ENCODE results near the gene DESI1. TPM values are rescaled to one million over a fixed set of nuclear protein-coding genes. Genes with fewer than 3 reads are reported as not detected.

DESI1 gene
- polyA plus RNA-seq, 1 of the 3 experiments (the other 2 are of a cell fraction): 8.2 TPM

DNA sequence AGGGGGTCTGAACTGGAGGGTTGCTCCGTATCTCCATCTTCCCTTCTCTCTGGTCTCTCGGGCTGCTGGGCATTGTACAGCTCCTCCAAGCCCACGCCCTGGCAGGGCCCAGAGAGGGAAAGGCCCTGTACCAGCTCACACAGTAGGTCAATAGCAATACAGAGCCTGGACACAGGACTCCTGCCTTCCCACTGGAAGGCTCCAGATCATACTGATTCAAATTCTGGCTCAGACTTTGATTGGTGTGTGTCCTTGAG, 53.4 kb downstream of the DESI1 start:
- Histone ChIP-seq H3K36me3 (replicated peaks in 1 of 2; ENCODE audit: control insufficient read depth in 1 of 2, insufficient read depth in 2 of 2, low read length in 1 of 2) (no peaks in the 10 kb centered on the region), H3K9me3 (no peaks in the 10 kb centered on the region), H3K27ac (ENCODE audit: low read depth in 2 of 2, low read length in 1 of 2) (no peak overlapping the region), H3K27me3 (ENCODE audit: insufficient read depth) (no peaks in the 10 kb centered on the region), H3K79me2 (ENCODE audit: insufficient read depth) (no peaks in the 10 kb centered on the region), H3K4me3 (ENCODE audit: low read depth in 2 of 2, low read length in 1 of 2) (no peak overlapping the region), H3K4me1 (ENCODE audit: control insufficient read depth in 1 of 2, insufficient read depth in 2 of 2, low read depth in 1 of 2, low read length in 1 of 2) (peaks cover 0 to 13% of the 10 kb centered on the region in 2 experiments; a peak in 1 of 4 replicates), H3K9ac (no peak overlapping the region), H3F3A (replicated peaks; ENCODE audit: insufficient read depth) (peaks cover 17% of the 10 kb centered on the region), H2AFZ (ENCODE audit: low read depth) (no peak overlapping the region), H3K9me2 (no peaks in the 10 kb centered on the region), H4K20me1 (ENCODE audit: insufficient read depth) (no peaks in the 10 kb centered on the region), H3K4me2 (no peak overlapping the region)
- CTCF ChIA-PET: no interaction called here
- TF ChIP-seq POLR2AphosphoS5 (IDR thresholded peaks at IDR 0.05; ENCODE audit: low read depth, low read length): no peak
- no peak for DNase-seq
- POLR2A ChIA-PET: no interaction called here
- 100% methylated on average over 1 of the region's 3 CpGs for WGBS (ENCODE audit: low lambda C conversion rate)

DNA sequence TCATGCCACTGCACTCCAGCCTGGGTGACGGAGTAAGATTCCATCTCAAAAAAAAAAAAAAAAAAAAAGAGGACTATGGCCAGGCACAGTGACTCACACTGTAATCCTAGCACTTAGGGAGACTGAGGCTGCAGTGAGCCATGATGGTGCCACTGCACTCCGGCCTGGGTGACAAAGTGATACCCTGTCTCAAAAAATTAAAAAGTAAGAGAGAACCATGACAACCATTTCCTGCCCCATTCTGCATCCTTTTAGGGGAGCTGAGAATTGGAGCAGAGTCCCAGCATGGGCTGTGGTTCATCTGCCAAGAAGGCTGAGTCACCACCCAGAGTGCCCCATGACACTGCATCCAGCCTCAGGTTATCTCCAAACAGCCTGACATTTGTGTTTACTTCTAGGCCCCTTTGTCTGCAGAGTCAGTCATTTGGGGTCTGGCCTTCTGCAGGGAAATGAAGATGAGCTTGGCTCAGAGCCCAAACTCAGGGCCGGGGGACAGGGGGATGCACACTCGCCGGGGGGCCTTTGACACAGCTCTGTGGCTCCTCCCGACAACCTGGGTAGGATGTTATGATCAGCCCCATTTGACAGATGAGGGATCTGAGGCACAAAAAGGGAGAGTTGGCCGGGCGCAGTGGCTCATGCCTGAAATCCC, 55.3 kb downstream of the DESI1 start:
- peaks cover 0 to 28% of the 10 kb centered on the region in 2 experiments; a peak in 1 of 4 replicates for H3K4me1 ChIP-seq (ENCODE audit: control insufficient read depth in 1 of 2, insufficient read depth in 2 of 2, low read depth in 1 of 2, low read length in 1 of 2)
- 30% methylated on average over 5 of the region's 8 CpGs for WGBS (ENCODE audit: low lambda C conversion rate)
- H3K9me3 ChIP-seq: no peaks in the 10 kb centered on the region
- H3F3A ChIP-seq (replicated peaks; ENCODE audit: insufficient read depth): peaks cover 17% of the 10 kb centered on the region
- H3K79me2 ChIP-seq (ENCODE audit: insufficient read depth): no peaks in the 10 kb centered on the region
- H3K27ac ChIP-seq (ENCODE audit: low read depth in 2 of 2, low read length in 1 of 2): peak overlapping the region; percentile 28 to 77
- no peaks in the 10 kb centered on the region for H3K9me2 ChIP-seq
- no peaks in the 10 kb centered on the region for H4K20me1 ChIP-seq (ENCODE audit: insufficient read depth)
- H3K9ac ChIP-seq: no peak overlapping the region
- peak overlapping the region; percentile 44; the same call in 1 of the 2 replicates for H3K4me2 ChIP-seq
- POLR2A ChIA-PET: no interaction called here
- no peak for DNase-seq
- CTCF ChIA-PET: no interaction called here
- H2AFZ ChIP-seq (ENCODE audit: low read depth): no peak overlapping the region
- no peaks in the 10 kb centered on the region for H3K27me3 ChIP-seq (ENCODE audit: insufficient read depth)
- H3K4me3 ChIP-seq (ENCODE audit: low read depth in 2 of 2, low read length in 1 of 2): no peak overlapping the region
- H3K36me3 ChIP-seq (replicated peaks in 1 of 2; ENCODE audit: control insufficient read depth in 1 of 2, insufficient read depth in 2 of 2, low read length in 1 of 2): no peaks in the 10 kb centered on the region
- TF ChIP-seq FOXM1 (IDR thresholded peaks at IDR 0.05; ENCODE audit: low read depth) (no peak), RAD21 (IDR thresholded peaks at IDR 0.05; ENCODE audit: low read length) (no peak), TEAD4 (IDR thresholded peaks at IDR 0.05; ENCODE audit: borderline replicate concordance, insufficient read depth) (no peak), RFX5 (IDR thresholded peaks at IDR 0.05; ENCODE audit: low read length) (no peak), CTCF (IDR thresholded peaks at IDR 0.05) (no peak), IRF3 (IDR thresholded peaks at IDR 0.05; ENCODE audit: low read depth, low read length) (no peak), JUND (IDR thresholded peaks at IDR 0.05) (peak; percentile 22; the same call in 1 of the 2 replicates), FOSL2 (IDR thresholded peaks at IDR 0.05; ENCODE audit: borderline replicate concordance, low read depth) (peak; percentile 23; the same call in 1 of the 2 replicates), USF1 (IDR thresholded peaks at IDR 0.05; ENCODE audit: borderline replicate concordance, low read depth) (no peak), CHD2 (IDR thresholded peaks at IDR 0.05; ENCODE audit: low read length, partially characterized antibody) (no peak), EP300 (IDR thresholded peaks at IDR 0.05; ENCODE audit: borderline replicate concordance in 1 of 2, low read depth in 1 of 2, low read length in 1 of 2) (no peak), MXI1 (IDR thresholded peaks at IDR 0.05; ENCODE audit: low read depth, low read length) (no peak), NFIC (IDR thresholded peaks at IDR 0.05; ENCODE audit: borderline replicate concordance) (peak; percentile 72), EZH2phosphoT487 (IDR thresholded peaks at IDR 0.05; ENCODE audit: borderline replicate concordance, low read depth) (no peak), GABPA (IDR thresholded peaks at IDR 0.05; ENCODE audit: low read depth) (no peak), TCF12 (IDR thresholded peaks at IDR 0.05) (no peak), GATA2 (CRISPR knock-in tag; IDR thresholded peaks at IDR 0.05) (no peak), ELF1 (IDR thresholded peaks at IDR 0.05) (no peak), NRF1 (IDR thresholded peaks at IDR 0.05; ENCODE audit: low read depth, low read length) (no peak), RCOR1 (IDR thresholded peaks at IDR 0.05; ENCODE audit: low read length) (no peak), FOXJ3 (CRISPR knock-in tag; IDR thresholded peaks at IDR 0.05) (no peak), SIN3A (IDR thresholded peaks at IDR 0.05; ENCODE audit: borderline replicate concordance, low read depth, low read length) (no peak)
- TF ChIP-seq, protein P1, sequence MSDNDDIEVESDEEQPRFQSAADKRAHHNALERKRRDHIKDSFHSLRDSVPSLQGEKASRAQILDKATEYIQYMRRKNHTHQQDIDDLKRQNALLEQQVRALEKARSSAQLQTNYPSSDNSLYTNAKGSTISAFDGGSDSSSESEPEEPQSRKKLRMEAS (IDR thresholded peaks at IDR 0.05; ENCODE audit: low read depth): no peak
- TF ChIP-seq, protein P2, sequence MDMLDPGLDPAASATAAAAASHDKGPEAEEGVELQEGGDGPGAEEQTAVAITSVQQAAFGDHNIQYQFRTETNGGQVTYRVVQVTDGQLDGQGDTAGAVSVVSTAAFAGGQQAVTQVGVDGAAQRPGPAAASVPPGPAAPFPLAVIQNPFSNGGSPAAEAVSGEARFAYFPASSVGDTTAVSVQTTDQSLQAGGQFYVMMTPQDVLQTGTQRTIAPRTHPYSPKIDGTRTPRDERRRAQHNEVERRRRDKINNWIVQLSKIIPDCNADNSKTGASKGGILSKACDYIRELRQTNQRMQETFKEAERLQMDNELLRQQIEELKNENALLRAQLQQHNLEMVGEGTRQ (IDR thresholded peaks at IDR 0.05; ENCODE audit: borderline replicate concordance, low read depth, low read length): no peak
